IMR-90 (cell line): ENCODE measurements around the gene GNAI2.
"Not testable (repeated sequence)": the region's sequence is repeated elsewhere in the genome, so short reads cannot be mapped to it uniquely, and the experiment has no call there.

Source experiments
- CTCF ChIP-seq: conservative IDR thresholded peaks from 2 replicates; pipeline ENCODE4 v1.5.1; 2012; ENCODE audit warnings: mild to moderate bottlenecking, low read depth, low read length, improper control_type of control experiment
- MAZ ChIP-seq: IDR thresholded peaks from 2 replicates; pipeline ENCODE4 v1.6.1; 2012; ENCODE audit warnings: low read depth, mild to moderate bottlenecking, low read length, improper control_type of control experiment, moderate library complexity, borderline replicate concordance

DNA sequence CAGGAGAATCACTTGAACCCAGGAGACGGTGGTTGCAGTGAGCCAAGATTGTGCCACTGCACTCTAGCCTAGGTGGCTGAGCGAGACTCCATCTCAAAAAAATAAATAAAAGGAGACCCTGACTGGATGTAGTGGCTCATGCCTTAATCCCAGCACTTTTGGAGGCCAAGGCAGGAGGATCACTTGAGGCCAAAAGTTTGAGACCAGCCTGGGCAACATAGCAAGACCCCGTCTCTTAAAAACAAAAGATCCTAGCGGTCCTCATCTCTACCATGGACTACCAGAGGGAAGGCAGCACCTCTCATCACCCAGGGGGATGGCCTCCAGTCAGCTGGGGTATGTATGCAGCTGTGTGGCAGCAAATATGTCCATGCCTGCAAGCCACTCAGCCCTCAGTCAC, 26.2 kb downstream of the GNAI2 start:
- TF ChIP-seq CTCF, MAZ: not testable (repeated sequence)
